ENCODE measurements around the gene MYH6.

DNA sequence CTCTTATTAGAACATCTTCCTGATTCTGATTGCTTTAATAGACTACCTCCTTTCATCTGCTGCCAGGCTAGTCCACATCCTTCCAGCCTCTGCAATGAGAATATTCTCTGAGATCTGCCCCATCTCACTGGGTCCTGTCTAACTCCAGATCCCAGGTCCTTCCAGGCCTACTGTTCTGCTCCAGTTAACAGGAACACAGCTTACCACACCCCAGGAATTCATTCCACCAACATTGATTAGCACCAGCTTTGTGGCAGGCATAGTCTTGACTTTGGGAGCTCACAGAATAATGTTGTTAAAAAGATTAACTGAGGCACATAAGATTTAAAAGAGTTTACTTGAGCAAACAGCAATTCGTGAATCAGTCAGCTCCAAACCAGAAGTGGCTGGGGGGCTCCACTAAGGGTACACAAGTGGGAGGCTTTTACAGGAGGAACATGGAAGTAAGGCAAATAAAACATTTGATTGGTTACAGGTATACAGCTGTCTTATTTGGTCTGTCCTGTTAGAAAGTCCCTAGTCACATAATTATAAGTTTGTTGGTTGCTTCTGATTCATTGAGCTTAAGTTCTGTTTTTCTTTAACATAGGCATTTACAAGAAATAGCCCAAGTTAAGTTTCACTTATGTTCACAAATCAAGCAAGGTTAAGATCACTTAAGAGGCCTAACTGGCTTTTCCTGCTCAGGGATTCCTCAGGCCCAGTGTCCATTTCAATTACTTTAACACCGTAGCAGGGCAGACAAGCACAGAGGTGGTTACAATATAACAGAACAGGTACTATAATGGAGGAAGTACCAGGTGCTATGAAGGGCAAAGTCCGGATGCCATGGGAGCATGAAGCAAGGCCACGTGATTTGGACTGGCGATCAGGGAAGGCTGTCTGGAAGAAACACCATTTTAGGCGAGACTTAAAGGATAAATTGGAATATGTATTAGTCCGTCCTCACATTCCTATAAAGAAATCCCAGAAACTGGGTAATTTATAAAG is 39.6 kb upstream of the MYH6 start:
- TF ChIP-seq ATF3 (CRISPR knock-in tag; conservative IDR thresholded peaks at IDR 0.05) (no peak), CTCF (IDR thresholded peaks at IDR 0.05) (no peak)
